Common myeloid progenitor, CD34-positive (primary cell): ENCODE results near the gene ULK3.

Experiments used
- CTCF ChIA-PET: fragments of 350-600 bp; sonication (Branson Sonifier 250); formaldehyde crosslinking; loops from one replicate; lab custom pipeline; 2021; ENCODE audit warnings: antibody characterized with exemption; lab: Charles Lee
- POLR2A ChIA-PET: fragments of 350-600 bp; sonication (Branson Sonifier 250); formaldehyde crosslinking; loops from one replicate; lab custom pipeline; 2021; ENCODE audit warnings: antibody characterized with exemption; lab: Charles Lee
- DNase-seq, 3 donors: peaks; one replicate each; pipeline versions ENCODE4 v3.0.0 to v3.0.0-alpha.2; 2013
- H3K27ac ChIP-seq, 2 experiments: 1 replicate in 1 of 2; 2 replicates in 1 of 2; pipeline ENCODE4 v1.7.0; 2013; ENCODE audit warnings: inconsistent platforms in 2 of 2, low read length in 2 of 2, mild to moderate bottlenecking in 2 of 2, low read depth in 1 of 2, moderate library complexity in 1 of 2; ENCODE audit not compliant: severe bottlenecking in 2 of 2, insufficient read depth in 1 of 2, poor library complexity in 1 of 2
- H3K27me3 ChIP-seq, 5 experiments: replicated peaks in 2 of 5; 1 replicate in 3 of 5; 2 replicates in 2 of 5; pipeline versions ENCODE4 v1.6.1 to v1.7.0; 2013; ENCODE audit warnings: low read length in 4 of 5, mild to moderate bottlenecking in 2 of 5, moderate library complexity in 2 of 5, inconsistent platforms in 1 of 5; ENCODE audit not compliant: insufficient read depth in 5 of 5, control insufficient read depth in 4 of 5
- H3K36me3 ChIP-seq, 4 experiments: 1 replicate in 2 of 4; 2 replicates in 2 of 4; pipeline versions ENCODE4 v1.6.1 to v1.7.0; 2013; ENCODE audit warnings: low read length in 3 of 4, control low read depth in 1 of 4, mild to moderate bottlenecking in 1 of 4; ENCODE audit not compliant: control insufficient read depth in 4 of 4, insufficient read depth in 4 of 4
- H3K4me1 ChIP-seq, 4 experiments: 1 replicate in 3 of 4; 2 replicates in 1 of 4; pipeline versions ENCODE4 v1.6.1 to v1.7.1; 2013; ENCODE audit warnings: low read length in 3 of 4, mild to moderate bottlenecking in 3 of 4, control low read depth in 1 of 4, inconsistent platforms in 1 of 4, moderate library complexity in 1 of 4; ENCODE audit not compliant: control insufficient read depth in 4 of 4, insufficient read depth in 4 of 4; ENCODE audit errors: control extremely low read depth in 1 of 4
- H3K4me3 ChIP-seq, 7 experiments: 1 replicate in 4 of 7; 2 replicates in 3 of 7; pipeline versions ENCODE4 v1.5.1 to v1.7.0; 2013; ENCODE audit warnings: mild to moderate bottlenecking in 7 of 7, low read length in 6 of 7, moderate library complexity in 6 of 7, inconsistent platforms in 2 of 7, low read depth in 2 of 7, control low read depth in 1 of 7; ENCODE audit not compliant: insufficient read depth in 4 of 7, control insufficient read depth in 1 of 7; ENCODE audit errors: extremely low read depth in 1 of 7
- H3K9me3 ChIP-seq, 5 experiments: 1 replicate in 4 of 5; 2 replicates in 1 of 5; pipeline versions ENCODE4 v1.6.1 to v1.7.1; 2013; ENCODE audit warnings: low read length in 4 of 5, mild to moderate bottlenecking in 2 of 5, inconsistent platforms in 1 of 5, low read depth in 1 of 5, moderate library complexity in 1 of 5; ENCODE audit not compliant: control insufficient read depth in 4 of 5, insufficient read depth in 2 of 5; ENCODE audit errors: control extremely low read depth in 1 of 5
- WGBS: methylation state at CpG from one replicate; pipeline ENCODE4 v1.1.5; 2013; ENCODE audit not compliant: insufficient coverage; 5-methylcytosine and 5-hydroxymethylcytosine counted together

Gene ULK3

DNA sequence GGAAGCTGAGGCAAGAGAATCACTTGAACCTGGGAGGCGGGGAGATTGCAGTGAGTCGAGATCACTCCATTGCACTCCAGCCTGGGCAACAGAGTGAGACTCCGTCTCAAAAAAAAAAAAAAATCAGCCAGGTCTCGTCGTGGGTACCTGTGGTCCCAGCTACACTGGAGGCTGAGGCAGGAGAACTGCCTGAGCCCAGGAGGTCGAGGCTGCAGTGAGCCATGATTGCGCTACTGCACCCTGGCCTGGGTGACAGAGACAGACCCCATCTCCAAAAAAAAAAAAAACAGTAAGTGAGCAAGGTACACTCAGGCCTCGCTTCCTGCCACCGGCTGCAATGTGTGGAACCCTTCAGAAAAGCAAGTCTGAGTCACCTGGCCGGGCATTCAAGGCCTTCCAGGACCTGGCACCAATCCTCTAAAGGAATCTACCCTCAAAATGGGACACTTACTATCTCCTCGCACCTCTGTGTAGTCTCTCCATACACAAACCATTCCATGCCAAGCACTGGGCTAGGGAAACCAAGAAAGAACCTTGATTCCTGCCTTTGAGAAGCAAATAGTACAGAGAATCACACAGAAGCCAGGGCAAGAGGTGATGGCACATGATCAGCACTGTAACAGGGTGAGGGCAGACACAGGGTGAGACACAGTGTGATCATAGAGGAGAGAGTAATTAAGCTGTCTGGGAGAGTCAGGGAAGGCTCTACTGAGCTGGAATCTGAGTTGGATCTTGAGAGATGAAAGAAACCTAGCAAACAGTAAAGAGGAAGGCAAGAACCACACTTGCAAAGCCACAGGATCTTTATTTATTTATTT is 20.5 kb upstream of the ULK3 start:
- H3K36me3 ChIP-seq = peaks cover 0 to 24% (median 4%) of the 10 kb centered on the region in 4 experiments
- 77% methylated on average over 10 of the region's 11 CpGs for WGBS
- H3K4me1 ChIP-seq = peaks cover 19 to 67% (median 62%) of the 10 kb centered on the region in 4 experiments
- H3K4me3 ChIP-seq = peak overlapping the region in 2 of 7 experiments; percentile 7 to 13
- ChIA-PET POLR2A (interaction anchor here (0.6 kb wide), 2 partner anchors 84 to 94 kb away, joined by 3 read pairs; no protein-coding TSS in a partner anchor), CTCF (interaction anchor here (1.1 to 2.8 kb wide), 2 partner anchors 16 to 39 kb away, joined by 3 to 17 read pairs; no protein-coding TSS in a partner anchor)
- H3K27me3 ChIP-seq = no peaks in the 10 kb centered on the region
- H3K27ac ChIP-seq = peak overlapping the region in 1 of 2 experiments; percentile 40
- no peaks in the 10 kb centered on the region for H3K9me3 ChIP-seq
- DNase-seq = peak in 2 of 3 donors; percentile 31 to 45

DNA sequence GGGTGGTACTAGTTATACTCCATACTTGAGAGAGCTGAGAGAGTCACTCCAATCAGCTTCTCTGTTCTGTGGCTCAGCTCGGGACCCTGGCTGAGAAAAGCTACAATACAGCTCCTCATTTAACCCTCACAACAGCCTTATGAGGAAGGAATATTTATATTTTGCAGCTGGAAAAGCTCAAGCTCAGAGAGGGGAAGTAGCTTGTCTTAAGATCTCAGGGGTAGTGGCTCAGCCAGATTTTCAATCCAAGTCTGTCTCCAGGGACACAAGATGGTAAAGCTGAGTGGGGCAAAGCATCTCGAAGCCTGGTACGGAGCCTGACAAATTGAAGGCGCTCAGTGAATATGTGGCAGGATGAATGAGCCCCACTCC is 15.4 kb upstream of the ULK3 start:
- DNase-seq = no peak
- no peak overlapping the region for H3K27ac ChIP-seq
- peaks cover 2 to 43% (median 39%) of the 10 kb centered on the region in 4 experiments for H3K4me1 ChIP-seq
- no peak overlapping the region for H3K4me3 ChIP-seq
- CTCF ChIA-PET = interaction anchor here (0.6 to 8.9 kb wide), 10 partner anchors 8 to 65 kb away, joined by 3 to 58 read pairs (median 6); partner anchors contain the start of gene ULK3
- peaks cover 2 to 42% (median 16%) of the 10 kb centered on the region in 4 experiments for H3K36me3 ChIP-seq
- POLR2A ChIA-PET = interaction anchor here (0.6 to 1.9 kb wide), 4 partner anchors 10 to 18 kb away, joined by 3 to 13 read pairs (median 8); partner anchors contain the start of gene SCAMP2
- no peaks in the 10 kb centered on the region for H3K27me3 ChIP-seq
- 89% methylated on average over 3 of the region's 4 CpGs for WGBS
- no peaks in the 10 kb centered on the region for H3K9me3 ChIP-seq

DNA sequence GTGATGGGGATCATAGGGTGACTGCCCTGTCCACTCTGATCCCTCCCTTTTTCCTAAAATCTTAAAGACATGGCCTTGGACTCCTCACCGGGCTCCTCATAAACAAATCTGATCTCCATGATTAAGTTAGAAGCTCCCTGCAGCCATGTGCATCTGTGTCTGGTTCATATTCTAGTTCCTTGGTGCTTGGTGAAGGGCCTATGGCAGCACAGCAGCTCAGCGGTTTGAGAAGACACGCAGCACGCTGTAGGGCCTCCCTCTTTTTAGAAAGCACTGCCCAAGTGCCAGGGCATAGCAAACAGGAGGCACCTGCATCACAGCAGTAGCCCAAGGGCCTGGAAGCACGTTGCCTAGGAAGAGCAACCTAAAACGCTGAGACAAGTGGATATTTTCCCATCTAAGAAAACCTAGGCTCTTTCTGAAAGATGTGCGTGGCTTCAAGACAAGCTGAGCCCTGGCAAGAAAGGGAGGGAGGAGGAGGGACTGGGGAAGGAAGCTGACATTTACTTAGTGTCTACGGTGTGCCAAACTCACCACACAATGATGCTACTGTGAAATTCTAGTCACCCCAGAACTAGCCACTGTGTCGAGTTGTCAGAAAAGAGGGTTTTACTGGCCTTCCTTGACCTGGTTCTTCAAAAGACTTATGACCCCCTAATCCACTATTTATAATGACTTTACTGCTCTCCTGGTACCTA is 14.9 kb upstream of the ULK3 start:
- ChIA-PET CTCF (interaction anchor here (0.7 to 8.9 kb wide), 11 partner anchors 9 to 52 kb away, joined by 3 to 58 read pairs (median 6); partner anchors contain the start of gene ULK3), POLR2A (interaction anchor here (1.3 to 1.9 kb wide), 3 partner anchors 10 to 15 kb away, joined by 4 to 13 read pairs (median 12); partner anchors contain the start of gene SCAMP2)
- no peaks in the 10 kb centered on the region for H3K9me3 ChIP-seq

DNA sequence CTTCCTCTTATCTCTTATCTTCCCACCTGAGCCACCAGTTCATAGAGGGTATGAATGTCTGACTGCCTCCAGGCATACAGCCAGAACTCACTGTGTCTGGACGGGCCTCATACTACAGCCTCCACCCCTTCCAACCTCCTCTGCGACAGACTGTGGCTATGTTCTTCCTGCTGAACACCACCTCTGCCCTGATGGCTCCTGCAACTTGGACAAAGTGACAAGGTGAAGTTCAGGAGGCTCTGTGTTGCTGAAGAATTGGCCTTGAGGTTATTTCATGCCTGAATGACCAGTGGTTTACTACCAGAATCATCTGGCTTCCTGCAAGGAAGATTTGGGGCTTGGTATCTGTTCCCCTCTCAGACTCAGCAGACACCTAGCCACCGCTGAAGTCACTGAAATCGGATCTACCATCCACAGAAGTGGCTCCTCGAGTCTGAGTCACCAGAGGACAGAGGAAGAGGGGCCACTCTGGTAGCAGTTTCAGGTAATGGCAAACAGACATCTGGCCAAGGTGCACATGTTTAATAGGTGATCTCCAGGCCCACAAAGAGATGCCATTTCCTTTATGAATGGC is 14.2 kb upstream of the ULK3 start:
- ChIA-PET CTCF (interaction anchor here (0.7 to 8.9 kb wide), 6 partner anchors 9 to 47 kb away, joined by 4 to 58 read pairs (median 15); partner anchors contain the start of gene ULK3), POLR2A (no interaction called here)
- WGBS = 76% methylated on average over 3 of the region's 5 CpGs
- Histone ChIP-seq H3K4me3 (no peak overlapping the region), H3K27me3 (no peaks in the 10 kb centered on the region), H3K4me1 (peaks cover 2 to 38% (median 36%) of the 10 kb centered on the region in 4 experiments), H3K27ac (peak overlapping the region in 1 of 2 experiments; percentile 2), H3K36me3 (peaks cover 3 to 53% (median 25%) of the 10 kb centered on the region in 4 experiments), H3K9me3 (no peaks in the 10 kb centered on the region)
- DNase-seq = peak in 1 of 3 donors; percentile 43

More for the DNA sequence above, 14.9 kb upstream of the ULK3 start:
- Histone ChIP-seq H3K27me3 (no peaks in the 10 kb centered on the region), H3K4me1 (peaks cover 2 to 38% (median 36%) of the 10 kb centered on the region in 4 experiments), H3K4me3 (no peak overlapping the region), H3K27ac (no peak overlapping the region), H3K36me3 (peaks cover 3 to 47% (median 19%) of the 10 kb centered on the region in 4 experiments)
- WGBS = 70% methylated on average over 4 of the region's 9 CpGs
- no peak for DNase-seq

DNA sequence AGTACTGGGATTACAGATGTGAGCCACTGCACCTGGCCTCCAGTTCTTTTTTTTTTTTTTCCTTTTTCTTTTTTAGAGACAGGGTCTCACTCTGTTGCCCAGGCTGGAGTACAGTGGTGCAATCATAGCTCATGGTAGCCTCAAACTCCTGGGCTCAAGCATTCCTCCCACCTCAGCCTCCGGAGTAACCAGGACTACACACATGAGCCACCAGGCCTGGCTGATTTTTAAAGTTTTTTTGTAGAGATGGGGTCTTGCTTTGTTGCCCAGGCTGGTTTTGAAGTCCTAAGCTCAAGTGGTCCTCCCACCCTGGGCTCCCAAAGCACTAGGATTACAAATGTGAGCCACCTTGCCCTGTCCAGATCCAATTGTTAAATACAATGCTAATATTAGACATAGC is 13.6 kb upstream of the ULK3 start:
- Histone ChIP-seq H3K4me1 (peaks cover 2 to 38% (median 36%) of the 10 kb centered on the region in 4 experiments), H3K4me3 (no peak overlapping the region), H3K27me3 (no peaks in the 10 kb centered on the region), H3K9me3 (no peaks in the 10 kb centered on the region), H3K27ac (no peak overlapping the region), H3K36me3 (peaks cover 9 to 60% (median 31%) of the 10 kb centered on the region in 4 experiments)
- ChIA-PET POLR2A (no interaction called here), CTCF (interaction anchor here (1.3 to 8.9 kb wide), 5 partner anchors 8 to 43 kb away, joined by 4 to 58 read pairs (median 19); partner anchors contain the start of gene ULK3)
- DNase-seq = no peak
- no CpG with 5 or more reads among the region's 1 CpG for WGBS

DNA sequence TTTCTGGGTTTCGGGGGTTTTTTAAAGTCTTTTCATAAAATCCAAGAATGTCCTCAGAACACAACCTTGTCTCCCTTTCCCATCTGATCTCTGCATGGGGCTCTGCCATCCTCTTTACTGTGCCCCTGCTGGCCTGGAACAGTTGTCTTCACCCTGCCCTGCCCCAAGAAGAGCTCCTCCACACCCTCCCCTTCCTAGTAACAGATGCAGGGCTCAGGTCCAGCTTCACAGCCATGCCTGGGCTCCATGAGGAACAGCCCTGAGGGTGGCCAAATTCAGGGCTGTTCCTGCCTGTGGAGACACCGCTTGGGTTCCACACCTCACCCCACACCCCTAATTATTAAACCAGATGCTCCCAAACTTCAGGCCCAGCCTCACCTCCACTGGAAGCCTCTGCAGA is 12.9 kb upstream of the ULK3 start:
- WGBS = 100% methylated on average over 2 of the region's 2 CpGs
- CTCF ChIA-PET = interaction anchor here (1.3 to 8.9 kb wide), 7 partner anchors 8 to 44 kb away, joined by 3 to 58 read pairs (median 11); partner anchors contain the start of gene ULK3
- Histone ChIP-seq H3K36me3 (peaks cover 9 to 61% (median 37%) of the 10 kb centered on the region in 4 experiments), H3K27me3 (no peaks in the 10 kb centered on the region), H3K9me3 (no peaks in the 10 kb centered on the region), H3K4me3 (no peak overlapping the region), H3K4me1 (peaks cover 2 to 38% (median 36%) of the 10 kb centered on the region in 4 experiments), H3K27ac (no peak overlapping the region)
- no peak for DNase-seq
- POLR2A ChIA-PET = no interaction called here
